ENCODE results near the gene HOXD11. TPM values are rescaled to one million over a fixed set of nuclear protein-coding genes. Genes with fewer than 3 reads are reported as not detected.
A peak's percentile ranks its signal among the peaks of the same experiment; 100 is the strongest.

Gene HOXD11
- total and polyA plus RNA-seq, 2 of the 13 experiments (the other 11 are each of a cell fraction or from before 2014, with no cell fraction given): not detected

- TF ChIP-seq ZBTB39 (CRISPR knock-in tag; IDR thresholded peaks at IDR 0.05) (no peak), ZSCAN9 (CRISPR knock-in tag; IDR thresholded peaks at IDR 0.05; ENCODE audit: borderline replicate concordance) (no peak), ZFP41 (CRISPR knock-in tag; IDR thresholded peaks at IDR 0.05; ENCODE audit: borderline replicate concordance) (0 out of 2 replicates have a peak, but pooled peaks have one; percentile 43), GPBP1L1 (CRISPR knock-in tag; IDR thresholded peaks at IDR 0.05) (no peak), GRHL1 (CRISPR knock-in tag; conservative IDR thresholded peaks at IDR 0.05) (no peak), ZNF235 (CRISPR knock-in tag; IDR thresholded peaks at IDR 0.05; ENCODE audit: borderline replicate concordance) (no peak), PHF5A (CRISPR knock-in tag; IDR thresholded peaks at IDR 0.05; ENCODE audit: low read depth, unreplicated experiment) (no peak), FOXO4 (CRISPR knock-in tag; conservative IDR thresholded peaks at IDR 0.05) (no peak), CREB3 (CRISPR knock-in tag; IDR thresholded peaks at IDR 0.05) (no peak), ZSCAN29 (CRISPR knock-in tag; conservative IDR thresholded peaks at IDR 0.05) (peak; percentile 58; the same call in 1 of the 2 replicates), FOXK1 (CRISPR knock-in tag; IDR thresholded peaks at IDR 0.05; ENCODE audit: borderline replicate concordance, low read depth) (no peak), JUN (CRISPR knock-in tag; IDR thresholded peaks at IDR 0.05) (no peak), U2AF2 (IDR thresholded peaks at IDR 0.05; ENCODE audit: low read depth, low read length) (0 out of 2 replicates have a peak, but pooled peaks have one; percentile 41), ATM (IDR thresholded peaks at IDR 0.05; ENCODE audit: borderline replicate concordance) (no peak)
- TF ChIP-seq, protein P1, sequence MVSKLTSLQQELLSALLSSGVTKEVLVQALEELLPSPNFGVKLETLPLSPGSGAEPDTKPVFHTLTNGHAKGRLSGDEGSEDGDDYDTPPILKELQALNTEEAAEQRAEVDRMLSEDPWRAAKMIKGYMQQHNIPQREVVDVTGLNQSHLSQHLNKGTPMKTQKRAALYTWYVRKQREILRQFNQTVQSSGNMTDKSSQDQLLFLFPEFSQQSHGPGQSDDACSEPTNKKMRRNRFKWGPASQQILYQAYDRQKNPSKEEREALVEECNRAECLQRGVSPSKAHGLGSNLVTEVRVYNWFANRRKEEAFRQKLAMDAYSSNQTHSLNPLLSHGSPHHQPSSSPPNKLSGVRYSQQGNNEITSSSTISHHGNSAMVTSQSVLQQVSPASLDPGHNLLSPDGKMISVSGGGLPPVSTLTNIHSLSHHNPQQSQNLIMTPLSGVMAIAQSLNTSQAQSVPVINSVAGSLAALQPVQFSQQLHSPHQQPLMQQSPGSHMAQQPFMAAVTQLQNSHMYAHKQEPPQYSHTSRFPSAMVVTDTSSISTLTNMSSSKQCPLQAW (CRISPR knock-in tag; IDR thresholded peaks at IDR 0.05): peak; percentile 89
- TF ChIP-seq, protein P2, sequence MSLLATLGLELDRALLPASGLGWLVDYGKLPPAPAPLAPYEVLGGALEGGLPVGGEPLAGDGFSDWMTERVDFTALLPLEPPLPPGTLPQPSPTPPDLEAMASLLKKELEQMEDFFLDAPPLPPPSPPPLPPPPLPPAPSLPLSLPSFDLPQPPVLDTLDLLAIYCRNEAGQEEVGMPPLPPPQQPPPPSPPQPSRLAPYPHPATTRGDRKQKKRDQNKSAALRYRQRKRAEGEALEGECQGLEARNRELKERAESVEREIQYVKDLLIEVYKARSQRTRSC (CRISPR knock-in tag; IDR thresholded peaks at IDR 0.05; ENCODE audit: low read depth): no peak
- TF ChIP-seq, protein P3, sequence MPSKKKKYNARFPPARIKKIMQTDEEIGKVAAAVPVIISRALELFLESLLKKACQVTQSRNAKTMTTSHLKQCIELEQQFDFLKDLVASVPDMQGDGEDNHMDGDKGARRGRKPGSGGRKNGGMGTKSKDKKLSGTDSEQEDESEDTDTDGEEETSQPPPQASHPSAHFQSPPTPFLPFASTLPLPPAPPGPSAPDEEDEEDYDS (CRISPR knock-in tag; IDR thresholded peaks at IDR 0.05): peak; percentile 23; the same call in 1 of the 2 replicates
Observed at GRCh38 chr2:176140513-176141317, 33.6 kb downstream of the HOXD11 start (continued).
